ENCODE results near the gene NEDD8. TPM values are rescaled to one million over a fixed set of nuclear protein-coding genes. Genes with fewer than 3 reads are reported as not detected.

The NEDD8 gene
- total and polyA plus RNA-seq, 2 of the 4 experiments (the other 2 are of a cell fraction): 167 to 375 TPM

GRCh38 chr14:24270537-24271133 is 38.5 kb upstream of the NEDD8 start:
- Histone ChIP-seq H3K9me1 (ENCODE audit: insufficient read depth, low read length) (peaks cover 5% of the 10 kb centered on the region; the same call in 1 of the 2 replicates), H3K4me1 (ENCODE audit: control insufficient read depth, insufficient read depth, low read length) (peaks cover 5% of the 10 kb centered on the region; the same call in 1 of the 2 replicates), H3K56ac (ENCODE audit: extremely low read depth, insufficient read depth, low read length) (no peak overlapping the region; the same call in 1 of the 2 replicates), H3K18ac (ENCODE audit: low read depth, low read length) (peak overlapping the region; percentile 78; the same call in 1 of the 2 replicates), H3K4ac (ENCODE audit: low read depth, low read length) (peak overlapping the region; percentile 96), H3K27ac (ENCODE audit: insufficient read depth, low read length) (peak overlapping the region; percentile 89), H3K14ac (replicated peaks; ENCODE audit: low read depth, low read length) (peak overlapping the region; percentile 97), H2AK9ac (replicated peaks; ENCODE audit: low read depth, low read length, poor library complexity) (peak overlapping the region; percentile 100), H3K9ac (ENCODE audit: low read depth, low read length) (peak overlapping the region; percentile 92), H2AK5ac (ENCODE audit: low read depth, low read length) (0 out of 2 replicates have a peak overlapping the region, but pooled peaks have one; percentile 40), H3K23ac (ENCODE audit: low read depth, low read length) (no peak overlapping the region), H4K5ac (ENCODE audit: low read depth, low read length) (peak overlapping the region; percentile 92), H3K4me2 (ENCODE audit: low read depth, low read length) (peak overlapping the region; percentile 88), H2BK5ac (ENCODE audit: low read depth, low read length, poor library complexity, severe bottlenecking) (peak overlapping the region; percentile 90), H2BK120ac (ENCODE audit: low read depth, low read length) (no peak overlapping the region), H3K36me3 (ENCODE audit: control insufficient read depth, insufficient read depth, low read length) (peaks cover 27% of the 10 kb centered on the region), H3K9me3 (ENCODE audit: control insufficient read depth, insufficient read depth, low read length) (no peaks in the 10 kb centered on the region), H2BK15ac (ENCODE audit: low read depth, low read length) (no peak overlapping the region), H4K20me1 (ENCODE audit: insufficient read depth, low read length) (no peaks in the 10 kb centered on the region), H2BK20ac (ENCODE audit: low read depth, low read length) (no peak overlapping the region), H3K4me3 (ENCODE audit: insufficient read depth, low read depth, low read length) (peak overlapping the region; percentile 63), H3K27me3 (ENCODE audit: control insufficient read depth, insufficient read depth, low read length) (no peaks in the 10 kb centered on the region), H4K8ac (ENCODE audit: low read depth in 2 of 2, low read length in 2 of 2) (peak overlapping the region; percentile 90 to 97; a peak in 3 of 4 replicates), H2AFZ (replicated peaks; ENCODE audit: low read length, poor library complexity) (peak overlapping the region; percentile 97), H3K79me1 (ENCODE audit: low read depth in 1 of 2, low read length in 2 of 2) (peaks cover 10 to 28% of the 10 kb centered on the region in 2 experiments), H4K91ac (ENCODE audit: insufficient read depth, low read depth, low read length) (no peak overlapping the region; the same call in 1 of the 2 replicates)
- no TSS peak for BruUV-seq (replicated peaks)
- no peak for DNase-seq
- no peak for ATAC-seq (ENCODE audit: low read depth)
- dilution Hi-C loops (cut with HindIII; ENCODE audit: low sequenced_read_pairs, unreplicated experiment) (no loop called here), intact Hi-C loops (cut with micrococcal nuclease) (loop anchor here (1.0 to 2.0 kb wide), 3 partner anchors 14 to 28 kb away; partner anchors contain the start of gene TINF2), in situ Hi-C loops (cut with MboI; ENCODE audit: low sequenced_read_pairs) (no loop called here)
- WGBS, 2 experiments (ENCODE audit: extremely low coverage in 2 of 2, insufficient read length in 1 of 2): 76% methylated on average over 2 of the region's 13 CpGs; no CpG with 5 or more reads in 1 of the 2 experiments
- TF ChIP-seq ELK1 (IDR thresholded peaks at IDR 0.05; ENCODE audit: borderline replicate concordance, low read depth, low read length) (no peak), CTCF (conservative IDR thresholded peaks at IDR 0.05; ENCODE audit: low read depth, low read length) (no peak), RCOR1 (IDR thresholded peaks at IDR 0.05; ENCODE audit: insufficient replicate concordance, low read length) (no peak), USF2 (IDR thresholded peaks at IDR 0.05; ENCODE audit: low read depth, low read length) (no peak), POLR2A (IDR thresholded peaks at IDR 0.05; ENCODE audit: low read depth, low read length) (no peak), CEBPB (IDR thresholded peaks at IDR 0.05; ENCODE audit: low read depth, low read length) (no peak), MXI1 (IDR thresholded peaks at IDR 0.05; ENCODE audit: borderline replicate concordance, low read depth, low read length) (no peak), MAZ (IDR thresholded peaks at IDR 0.05; ENCODE audit: borderline replicate concordance, low read depth, low read length) (no peak), BHLHE40 (IDR thresholded peaks at IDR 0.05; ENCODE audit: low read depth, low read length) (no peak), NFE2L2 (IDR thresholded peaks at IDR 0.05; ENCODE audit: low read depth, low read length) (no peak), CHD1 (IDR thresholded peaks at IDR 0.05; ENCODE audit: low read depth, low read length) (no peak)
- ChIA-PET CTCF (interaction anchor here (0.8 to 2.0 kb wide), 4 partner anchors 9 to 28 kb away, joined by 3 to 11 read pairs (median 4); partner anchors contain the start of gene TINF2), POLR2A (ENCODE audit: unreplicated experiment) (no interaction called here)

Measured in IMR-90 (cell line).